ENCODE results near the gene ZNF304. TPM values are rescaled to one million over a fixed set of nuclear protein-coding genes. Genes with fewer than 3 reads are reported as not detected.

ZNF304 gene
- total and polyA plus RNA-seq, 2 of the 13 experiments (the other 11 are each of a cell fraction or from before 2014, with no cell fraction given), result 3.4 to 8.0 TPM

DNA sequence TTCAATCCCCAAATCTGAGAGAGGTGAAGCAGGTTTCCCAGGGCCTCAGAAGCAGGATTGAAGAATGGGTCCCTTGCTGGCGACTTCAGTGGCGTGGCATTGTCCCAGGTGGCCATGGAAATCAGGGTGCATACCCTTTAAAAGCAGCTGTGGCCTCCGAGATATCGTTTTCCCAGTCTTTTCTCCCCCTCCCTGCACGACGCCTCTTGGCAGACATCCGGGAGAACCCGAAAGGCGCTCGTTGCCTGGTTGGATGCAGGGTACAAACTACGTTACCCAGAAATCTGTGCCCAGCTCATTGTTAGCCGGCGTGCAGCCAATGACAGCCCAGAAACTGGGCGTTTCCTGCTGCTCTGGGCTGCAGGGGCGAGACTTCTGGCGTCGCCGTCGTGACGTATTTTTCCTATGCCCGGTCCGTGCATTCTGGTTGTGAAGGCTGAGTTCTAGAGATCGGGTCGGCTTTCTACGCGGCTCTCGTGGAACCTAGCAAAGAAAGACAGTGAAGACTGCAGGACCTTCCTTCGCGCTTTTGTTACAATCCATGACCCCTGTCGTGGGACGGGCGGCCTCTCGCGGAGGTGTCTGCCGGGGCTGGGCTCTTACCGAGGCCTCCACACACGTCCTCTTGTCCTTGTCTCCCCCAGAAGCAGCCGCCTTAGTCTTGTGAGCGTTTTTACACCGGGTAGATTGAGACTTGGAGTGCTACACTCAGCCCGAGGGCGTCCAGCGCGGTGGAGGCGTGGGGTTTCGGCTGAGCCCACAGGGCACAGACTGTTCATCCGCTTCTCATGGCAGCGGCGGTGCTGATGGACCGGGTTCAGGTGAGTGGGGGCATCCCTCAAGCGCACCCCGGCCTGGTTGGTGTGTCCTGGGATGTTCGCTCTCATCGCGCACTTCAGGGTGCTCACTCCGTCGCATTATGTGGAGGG is at the start of gene ZNF304 (continued):
- TF ChIP-seq SKIL (CRISPR knock-in tag; IDR thresholded peaks at IDR 0.05; ENCODE audit: borderline replicate concordance), result no peak
- no peak for TF ChIP-seq HOXA5 (CRISPR knock-in tag; IDR thresholded peaks at IDR 0.05)
- peak; percentile 34; the same call in 1 of the 2 replicates for TF ChIP-seq ZNF253 (CRISPR knock-in tag; IDR thresholded peaks at IDR 0.05; ENCODE audit: borderline replicate concordance)
- no peak for TF ChIP-seq ZNF709 (CRISPR knock-in tag; IDR thresholded peaks at IDR 0.05)
- no peak for TF ChIP-seq ZNF772 (CRISPR knock-in tag; IDR thresholded peaks at IDR 0.05)
- no peak for TF ChIP-seq SRY (CRISPR knock-in tag; IDR thresholded peaks at IDR 0.05)
- TF ChIP-seq, protein P1, sequence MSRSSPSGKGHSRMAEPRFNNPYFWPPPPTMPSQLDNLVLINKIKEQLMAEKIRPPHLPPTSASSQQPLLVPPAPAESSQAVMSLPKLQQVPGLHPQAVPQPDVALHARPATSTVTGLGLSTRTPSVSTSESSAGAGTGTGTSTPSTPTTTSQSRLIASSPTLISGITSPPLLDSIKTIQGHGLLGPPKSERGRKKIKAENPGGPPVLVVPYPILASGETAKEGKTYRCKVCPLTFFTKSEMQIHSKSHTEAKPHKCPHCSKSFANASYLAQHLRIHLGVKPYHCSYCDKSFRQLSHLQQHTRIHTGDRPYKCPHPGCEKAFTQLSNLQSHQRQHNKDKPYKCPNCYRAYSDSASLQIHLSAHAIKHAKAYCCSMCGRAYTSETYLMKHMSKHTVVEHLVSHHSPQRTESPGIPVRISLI (CRISPR knock-in tag; IDR thresholded peaks at IDR 0.05; ENCODE audit: borderline replicate concordance), result no peak; the same call in 1 of the 2 replicates
- no peak for TF ChIP-seq ZNF850 (CRISPR knock-in tag; conservative IDR thresholded peaks at IDR 0.05)
- no peak for TF ChIP-seq NR3C1 (CRISPR knock-in tag; IDR thresholded peaks at IDR 0.05)
- TF ChIP-seq ZNF264 (CRISPR knock-in tag; IDR thresholded peaks at IDR 0.05), result no peak
- 0 out of 2 replicates have a peak, but pooled peaks have one; percentile 19 for TF ChIP-seq ZBTB38 (CRISPR knock-in tag; IDR thresholded peaks at IDR 0.05)
- TF ChIP-seq ZNF326 (CRISPR knock-in tag; IDR thresholded peaks at IDR 0.05; ENCODE audit: borderline replicate concordance), result no peak
- no peak for TF ChIP-seq SMC3 (IDR thresholded peaks at IDR 0.05; ENCODE audit: low read length)
- TF ChIP-seq EEA1 (CRISPR knock-in tag; IDR thresholded peaks at IDR 0.05; ENCODE audit: borderline replicate concordance), result no peak
- no peak for TF ChIP-seq ZNF816 (CRISPR knock-in tag; IDR thresholded peaks at IDR 0.05; ENCODE audit: borderline replicate concordance)
- no peak for TF ChIP-seq SYNCRIP (IDR thresholded peaks at IDR 0.05; ENCODE audit: insufficient read depth, low read depth, low read length)
- no peak for TF ChIP-seq PHF5A (CRISPR knock-in tag; IDR thresholded peaks at IDR 0.05; ENCODE audit: low read depth, unreplicated experiment)
- 0 out of 2 replicates have a peak, but pooled peaks have one; percentile 51 for TF ChIP-seq ZNF615 (CRISPR knock-in tag; IDR thresholded peaks at IDR 0.05; ENCODE audit: borderline replicate concordance)
- TF ChIP-seq ZNF780A (CRISPR knock-in tag; IDR thresholded peaks at IDR 0.05), result no peak
- TF ChIP-seq ZNF883 (CRISPR knock-in tag; IDR thresholded peaks at IDR 0.05; ENCODE audit: not compliant biosample characterization), result no peak
- TF ChIP-seq ZBTB37 (CRISPR knock-in tag; IDR thresholded peaks at IDR 0.05), result no peak
- TF ChIP-seq ZNF788 (CRISPR knock-in tag; IDR thresholded peaks at IDR 0.05; ENCODE audit: borderline replicate concordance), result peak; percentile 67; the same call in 1 of the 2 replicates
- no peak for TF ChIP-seq MTF1 (CRISPR knock-in tag; IDR thresholded peaks at IDR 0.05)
- TF ChIP-seq, protein P2, sequence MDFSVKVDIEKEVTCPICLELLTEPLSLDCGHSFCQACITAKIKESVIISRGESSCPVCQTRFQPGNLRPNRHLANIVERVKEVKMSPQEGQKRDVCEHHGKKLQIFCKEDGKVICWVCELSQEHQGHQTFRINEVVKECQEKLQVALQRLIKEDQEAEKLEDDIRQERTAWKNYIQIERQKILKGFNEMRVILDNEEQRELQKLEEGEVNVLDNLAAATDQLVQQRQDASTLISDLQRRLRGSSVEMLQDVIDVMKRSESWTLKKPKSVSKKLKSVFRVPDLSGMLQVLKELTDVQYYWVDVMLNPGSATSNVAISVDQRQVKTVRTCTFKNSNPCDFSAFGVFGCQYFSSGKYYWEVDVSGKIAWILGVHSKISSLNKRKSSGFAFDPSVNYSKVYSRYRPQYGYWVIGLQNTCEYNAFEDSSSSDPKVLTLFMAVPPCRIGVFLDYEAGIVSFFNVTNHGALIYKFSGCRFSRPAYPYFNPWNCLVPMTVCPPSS (IDR thresholded peaks at IDR 0.05), result no peak

Measured in HepG2 (cell line).